Measurements from ENCODE around the gene TBCCD1.
"Not testable (repeated sequence)": the region's sequence is repeated elsewhere in the genome, so short reads cannot be mapped to it uniquely, and the experiment has no call there.

Gene TBCCD1

DNA sequence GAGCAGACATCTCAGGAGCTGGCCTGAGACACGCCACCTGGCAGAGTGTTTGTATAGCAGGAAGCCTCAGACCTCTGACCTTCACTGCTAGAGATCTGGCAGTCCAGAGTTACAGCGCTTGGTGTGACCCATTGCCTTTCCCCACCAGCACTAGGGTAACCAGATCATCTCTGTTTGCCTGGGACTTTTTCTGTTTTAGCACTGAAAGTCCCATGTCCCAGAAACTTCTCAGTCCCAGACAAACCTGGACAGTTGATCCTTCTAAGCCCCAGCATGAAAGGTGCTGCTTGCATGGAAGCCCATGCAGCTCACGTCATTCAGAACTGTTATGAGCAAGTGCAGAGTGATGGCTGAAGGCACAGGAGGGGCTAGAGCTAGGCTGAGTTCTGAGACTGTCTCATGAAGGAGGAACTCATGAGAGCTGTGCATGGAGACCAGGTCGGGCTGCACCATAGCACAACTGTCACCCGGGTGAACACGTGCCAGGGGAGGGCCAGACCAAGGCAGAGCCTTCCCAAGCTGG, 27.5 kb upstream of the TBCCD1 start:
- no peak for DNase-seq

GRCh38 chr3:186593862-186594261, 26.7 kb upstream of the TBCCD1 start:
- DNase-seq: no peak

DNA sequence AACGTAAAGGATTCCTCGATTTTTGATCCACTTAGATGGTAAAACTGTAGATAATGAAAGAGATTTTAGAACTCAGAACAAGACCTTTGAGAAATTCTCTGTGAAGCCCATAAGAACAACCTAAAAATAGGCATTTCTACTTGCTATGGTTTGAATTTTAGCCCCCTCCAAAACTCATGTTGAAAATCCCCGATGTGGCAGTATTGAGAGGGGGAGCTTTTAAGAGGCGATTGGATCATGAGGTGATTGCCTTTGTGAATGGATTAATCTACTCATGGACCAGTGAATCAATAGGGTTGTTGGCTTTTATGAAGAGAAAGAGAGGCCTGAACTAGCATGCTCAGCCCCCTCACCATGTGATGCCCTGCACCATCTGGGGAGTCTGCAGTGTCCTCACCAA, 25.5 kb upstream of the TBCCD1 start:
- DNase-seq: no peak

GRCh38 chr3:186590580-186591295, 23.6 kb upstream of the TBCCD1 start:
- DNase-seq: no peak

DNA sequence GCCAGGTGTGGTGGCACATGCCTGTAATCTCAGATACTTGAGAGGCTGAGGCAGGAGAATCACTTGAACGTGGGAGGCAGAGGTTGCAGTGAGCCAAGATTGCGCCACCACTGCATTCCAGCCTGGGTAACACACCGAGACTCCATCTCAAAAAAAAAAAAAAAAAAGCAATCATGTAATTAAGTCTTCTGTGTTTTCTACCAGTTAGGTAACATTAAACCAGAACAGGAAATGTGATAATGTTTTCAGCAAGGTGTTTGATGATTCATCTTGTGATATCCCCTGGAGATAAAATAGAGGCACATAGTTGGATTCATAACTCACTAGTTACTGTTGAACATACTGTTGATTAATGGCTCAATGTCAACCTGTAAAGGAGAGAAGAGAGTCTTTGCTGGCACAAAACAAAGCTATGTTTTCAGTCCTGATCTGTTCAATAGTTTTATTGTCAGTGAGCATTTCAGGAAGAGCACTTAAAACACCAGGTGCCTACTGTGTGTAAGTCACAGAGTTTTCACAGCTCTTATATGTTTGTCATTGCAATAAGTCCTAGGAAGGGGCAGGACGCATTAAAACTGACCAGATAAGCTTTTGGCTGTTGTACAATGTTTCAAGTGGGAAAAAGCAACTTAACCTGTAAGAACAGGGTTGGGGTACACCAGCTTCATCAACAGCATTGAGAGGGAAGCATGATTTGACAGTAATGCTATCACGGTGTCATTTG, 22.9 kb upstream of the TBCCD1 start:
- no peak for DNase-seq

GRCh38 chr3:186589121-186589520, 22.0 kb upstream of the TBCCD1 start:
- peak; percentile 29 for DNase-seq

DNA sequence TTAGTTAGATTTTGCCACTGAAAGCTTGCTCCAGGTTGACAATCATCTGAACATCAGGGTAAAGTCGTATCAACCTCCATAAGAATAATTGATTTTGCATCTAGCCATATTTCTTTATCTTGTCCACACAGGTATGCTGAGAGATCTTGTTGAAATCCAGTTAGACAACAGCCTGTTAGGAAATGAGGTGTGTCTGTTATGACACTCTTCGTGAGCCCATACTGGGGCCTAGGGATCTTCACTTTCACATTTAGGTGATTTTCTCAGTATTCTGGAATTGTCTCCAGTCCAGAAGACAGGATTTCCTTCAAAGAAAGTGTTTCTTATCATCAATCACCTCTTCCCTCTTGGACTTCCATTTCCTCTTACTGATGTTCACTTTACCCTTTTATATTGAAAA, 21.5 kb upstream of the TBCCD1 start:
- DNase-seq: no peak

GRCh38 chr3:186587183-186587582, 20.0 kb upstream of the TBCCD1 start:
- DNase-seq: no peak

GRCh38 chr3:186586245-186586644, 19.1 kb upstream of the TBCCD1 start:
- DNase-seq: not testable (repeated sequence)

- no peak for DNase-seq
Measured at GRCh38 chr3:186583831-186584230, 16.7 kb upstream of the TBCCD1 start.

- no peak for DNase-seq
Measured at GRCh38 chr3:186582541-186582940, 15.4 kb upstream of the TBCCD1 start.

GRCh38 chr3:186580785-186581184, 13.6 kb upstream of the TBCCD1 start:
- no peak for DNase-seq

GRCh38 chr3:186577521-186577920, 10.4 kb upstream of the TBCCD1 start:
- no peak for DNase-seq

DNA sequence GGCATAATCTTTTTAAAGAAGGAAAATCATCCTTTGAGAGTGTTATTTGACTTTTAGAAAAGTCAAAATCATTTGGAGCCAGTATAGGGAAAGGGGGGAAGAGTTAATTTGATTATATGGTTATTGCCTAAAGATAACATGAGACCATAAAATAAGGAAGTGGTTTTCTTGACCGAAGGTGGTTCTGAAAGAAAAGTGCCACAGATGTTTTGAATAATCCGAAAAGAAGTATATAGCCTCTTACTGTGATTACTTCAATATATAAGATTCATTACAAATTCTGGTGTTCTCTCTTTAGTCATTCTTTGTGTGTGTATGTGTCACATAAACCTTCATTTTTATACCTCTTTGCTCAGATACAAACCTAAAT, 4.5 kb upstream of the TBCCD1 start:
- DNase-seq: no peak

- DNase-seq: no peak
Measured at GRCh38 chr3:186570941-186571643, 4.0 kb upstream of the TBCCD1 start.

- DNase-seq: peak; percentile 100
Measured at GRCh38 chr3:186570096-186570940, 3.2 kb upstream of the TBCCD1 start, which contains the start of gene DNAJB11. DNAJB11 (plus strand) TSS chr3:186570720; CDS start chr3:186570898, 178 bp downstream.

DNA sequence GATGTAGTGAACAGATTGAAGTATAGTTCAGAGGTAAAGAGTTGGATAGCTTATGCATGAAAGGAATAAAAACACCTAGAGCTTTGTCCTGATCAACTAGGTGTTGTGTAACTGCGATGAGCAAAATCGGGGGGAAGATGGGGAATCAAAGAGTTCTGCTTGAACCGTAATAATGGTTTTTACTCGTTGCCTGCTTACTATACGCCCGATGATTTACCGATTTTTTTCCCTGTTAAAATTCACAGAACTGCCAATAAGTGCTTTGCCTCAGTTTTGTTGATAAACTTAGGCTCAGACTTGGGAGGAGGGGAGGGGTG, 2.6 kb upstream of the TBCCD1 start:
- DNase-seq: no peak

DNA sequence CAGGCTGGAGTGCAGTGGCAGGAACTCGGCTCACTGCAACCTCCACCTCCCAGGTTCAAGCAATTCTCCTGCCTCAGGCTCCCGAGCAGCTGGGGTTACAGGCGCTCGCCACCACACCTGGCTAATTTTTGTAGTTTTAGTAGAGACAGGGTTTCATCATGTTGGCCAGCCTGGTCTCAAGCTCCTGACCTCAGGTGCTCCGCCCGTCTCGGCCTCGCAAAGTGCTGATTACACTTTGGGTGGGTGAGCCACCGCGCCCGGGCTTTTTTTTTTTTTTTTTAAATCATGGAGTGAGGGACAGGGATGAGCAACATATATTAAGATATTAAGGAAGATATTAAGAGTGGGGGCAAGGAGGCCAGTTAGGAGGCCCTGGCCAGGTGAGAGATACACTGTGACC, 2.2 kb upstream of the TBCCD1 start:
- DNase-seq: not testable (repeated sequence)

GRCh38 chr3:186566772-186567071, 417 bp downstream of the TBCCD1 start:
- no peak for DNase-seq

GRCh38 chr3:186564586-186564985, 2.6 kb downstream of the TBCCD1 start:
- no peak for DNase-seq

- DNase-seq: no peak
Measured at GRCh38 chr3:186552408-186553031, 14.6 kb downstream of the TBCCD1 start.

- no peak for DNase-seq
Measured at GRCh38 chr3:186551387-186551786, 15.8 kb downstream of the TBCCD1 start.

GRCh38 chr3:186549497-186549896, 17.6 kb downstream of the TBCCD1 start:
- DNase-seq: no peak

All from fibroblast of upper back skin (primary cell).